LNCaP clone FGC (cell line): ENCODE results near the gene CEACAM3.

ENCODE experiments used
- DNase-seq: peaks from one replicate; pipeline ENCODE4 v3.0.0-alpha.2; 2011; ENCODE audit warnings: low read depth
- H3K4me3 ChIP-seq: 2 replicates; pipeline ENCODE4 v1.5.1; 2011; ENCODE audit warnings: mild to moderate bottlenecking, low read depth, low read length, control low read depth
- CTCF ChIP-seq: IDR thresholded peaks from 2 replicates; pipeline ENCODE4 v1.5.1; 2012; ENCODE audit warnings: mild to moderate bottlenecking; ENCODE audit not compliant: control insufficient read depth, insufficient read depth; ENCODE audit errors: extremely low read depth

Gene CEACAM3

GRCh38 chr19:41793414-41793727 lies 3.0 kb upstream of the CEACAM3 start:
- DNase-seq: no peak
- H3K4me3 ChIP-seq: no peak overlapping the region
- TF ChIP-seq CTCF: no peak

- no peak overlapping the region for H3K4me3 ChIP-seq
- no peak for DNase-seq
- TF ChIP-seq CTCF: peak; percentile 51
Measured at GRCh38 chr19:41795031-41795461, 1.3 kb upstream of the CEACAM3 start.

GRCh38 chr19:41796901-41797300 lies 514 bp downstream of the CEACAM3 start:
- no peak overlapping the region for H3K4me3 ChIP-seq
- TF ChIP-seq CTCF: no peak
- no peak for DNase-seq

GRCh38 chr19:41799444-41800000 lies 3.1 kb downstream of the CEACAM3 start:
- no peak for TF ChIP-seq CTCF
- no peak overlapping the region for H3K4me3 ChIP-seq
- DNase-seq: no peak

GRCh38 chr19:41801031-41801430 lies 4.6 kb downstream of the CEACAM3 start:
- no peak overlapping the region for H3K4me3 ChIP-seq
- no peak for TF ChIP-seq CTCF
- DNase-seq: no peak

GRCh38 chr19:41801792-41802211 lies 5.4 kb downstream of the CEACAM3 start:
- no peak overlapping the region for H3K4me3 ChIP-seq
- TF ChIP-seq CTCF: no peak
- DNase-seq: no peak

- DNase-seq: no peak
- no peak for TF ChIP-seq CTCF
- H3K4me3 ChIP-seq: no peak overlapping the region
Measured at GRCh38 chr19:41802770-41803169, 6.4 kb downstream of the CEACAM3 start.
